Panc1 (cell line): ENCODE results near the gene ANAPC16. TPM values are rescaled to one million over a fixed set of nuclear protein-coding genes. Genes with fewer than 3 reads are reported as not detected.

ENCODE experiments used
- ATAC-seq: fragments of 200-7000 bp; cut with Tn5 transposase; 2 replicates; pipeline ENCODE4 v1.9.1; 2020; ENCODE audit warnings: mild to moderate bottlenecking, moderate library complexity
- BruUV-seq: library from RNA; stranded (reverse); fragments of 400-500 nt; replicated peaks from 2 replicates; lab custom pipeline; 2021; lab: Mats Ljungman, UMichigan
- CTCF ChIA-PET: fragments of 300-600 bp; sonication (Branson Sonifier 250); formaldehyde crosslinking; loops from one replicate; lab custom pipeline; 2022; ENCODE audit warnings: antibody characterized with exemption; lab: Charles Lee
- POLR2A ChIA-PET: fragments of 300-600 bp; sonication (Branson Sonifier 250); formaldehyde crosslinking; loops from one replicate; lab custom pipeline; 2022; ENCODE audit warnings: antibody characterized with exemption; lab: Charles Lee
- DNase-seq: peaks from one replicate; pipeline ENCODE4 v3.0.0-alpha.2; 2010; ENCODE audit warnings: low read depth, low spot score
- H3K27ac ChIP-seq: 2 replicates; pipeline ENCODE4 v1.5.1; 2011; ENCODE audit warnings: mild to moderate bottlenecking, low read length, inconsistent platforms
- H3K27me3 ChIP-seq: fragments of 200-500 bp; sonication (Bioruptor generic); 2 replicates; pipeline ENCODE4 v1.6.0; 2014; ENCODE audit warnings: low read length, inconsistent platforms; ENCODE audit not compliant: control insufficient read depth, insufficient read depth
- H3K36me3 ChIP-seq: fragments of 200-500 bp; sonication (Bioruptor generic); 2 replicates; pipeline ENCODE4 v1.5.1; 2014; ENCODE audit warnings: inconsistent platforms, mild to moderate bottlenecking, low read length, moderate library complexity; ENCODE audit not compliant: control insufficient read depth, insufficient read depth
- H3K4me1 ChIP-seq: 2 replicates; pipeline ENCODE4 v1.5.1; 2011; ENCODE audit warnings: inconsistent platforms, mild to moderate bottlenecking, low read length, moderate library complexity; ENCODE audit not compliant: control insufficient read depth, insufficient read depth
- H3K4me3 ChIP-seq, 2 experiments: 2 replicates each; pipeline ENCODE4 v1.5.1; 2011 to 2012; ENCODE audit warnings: low read depth in 2 of 2, low read length in 2 of 2, mild to moderate bottlenecking in 2 of 2, inconsistent platforms in 1 of 2, moderate library complexity in 1 of 2
- H3K9me3 ChIP-seq: fragments of 200-500 bp; sonication (Bioruptor generic); 2 replicates; pipeline ENCODE4 v1.5.1; 2014; ENCODE audit warnings: low read depth, mild to moderate bottlenecking, inconsistent platforms, low read length, moderate library complexity; ENCODE audit not compliant: control insufficient read depth, insufficient read depth
- CTCF ChIP-seq: fragments of 450-650 bp; IDR thresholded peaks from 2 replicates; pipeline ENCODE4 v1.5.1; 2017; ENCODE audit warnings: mild to moderate bottlenecking
- POLR2AphosphoS5 ChIP-seq: IDR thresholded peaks from 2 replicates; pipeline ENCODE4 v1.6.1; 2012; ENCODE audit warnings: mild to moderate bottlenecking, low read depth, low read length, moderate library complexity
- REST ChIP-seq, 2 experiments: IDR thresholded peaks; 2 replicates each; pipeline ENCODE4 v1.6.1; 2011 to 2012; ENCODE audit warnings: low read depth in 2 of 2, control low read depth in 1 of 2, low read length in 1 of 2, mild to moderate bottlenecking in 1 of 2, moderate library complexity in 1 of 2; ENCODE audit not compliant: insufficient read depth in 1 of 2
- SIN3A ChIP-seq: IDR thresholded peaks from 2 replicates; pipeline ENCODE4 v1.6.1; 2012; ENCODE audit warnings: low read depth, mild to moderate bottlenecking, low read length, moderate library complexity, borderline replicate concordance; ENCODE audit not compliant: insufficient read depth
- TCF7L2 ChIP-seq: IDR thresholded peaks from 2 replicates; pipeline ENCODE4 v1.6.1; 2011; ENCODE audit warnings: mild to moderate bottlenecking, low read depth, low read length, inconsistent platforms
- in situ Hi-C: cut with HindIII; loops from 2 replicates; pipeline ENCODE4 v1.10.0; 2016; ENCODE audit warnings: low sequenced_read_pairs, low pct_unique_long_range_greater_than_20kb
- intact Hi-C: fragments of 100-400 bp; cut with micrococcal nuclease; formaldehyde crosslinking; loops from one replicate; pipeline ENCODE4 v1.10.0; 2022; ENCODE audit not compliant: unreplicated experiment
- total RNA-seq: library from RNA; stranded (reverse); gene quantifications from one replicate; pipeline ENCODE4 v1.2.1, GENCODE V29; 2021; ENCODE audit not compliant: unreplicated experiment

Gene ANAPC16
- total RNA-seq, 1 experiment from 2014 or later, result 110 TPM

GRCh38 chr10:72252972-72253371, 37.2 kb downstream of the ANAPC16 start:
- intact Hi-C loops (no loop called here), in situ Hi-C loops (no loop called here)
- DNase-seq (no peak), ATAC-seq (no peak)
- Histone ChIP-seq H3K9me3 (no peaks in the 10 kb centered on the region), H3K4me1 (peaks cover 38% of the 10 kb centered on the region), H3K27me3 (no peaks in the 10 kb centered on the region), H3K4me3 (no peak overlapping the region), H3K27ac (peak overlapping the region; percentile 92; the same call in 1 of the 2 replicates), H3K36me3 (no peaks in the 10 kb centered on the region)
- no TSS peak for BruUV-seq
- TF ChIP-seq TCF7L2, result no peak
- CTCF ChIA-PET, result interaction anchor here (0.7 to 1.5 kb wide), 2 partner anchors 84 to 196 kb away, joined by 4 to 5 read pairs; no protein-coding TSS in a partner anchor
- POLR2A ChIA-PET, result no interaction called here

- no peaks in the 10 kb centered on the region for H3K27me3 ChIP-seq
- TF ChIP-seq POLR2AphosphoS5, result no peak
- no peak for TF ChIP-seq TCF7L2
- TF ChIP-seq REST (IDR thresholded peaks at IDR 0.05; ENCODE audit: insufficient read depth in 1 of 2, low read depth in 2 of 2, low read length in 1 of 2), result no peak
- no peak for TF ChIP-seq SIN3A
- TF ChIP-seq CTCF, result no peak
- BruUV-seq, result no TSS peak
- no peak overlapping the region for H3K4me3 ChIP-seq
- ChIA-PET POLR2A (interaction anchor here (0.6 kb wide), 1 partner anchor 113 kb away, joined by 7 read pairs; no protein-coding TSS in a partner anchor), CTCF (interaction anchor here (1.5 kb wide), 1 partner anchor 196 kb away, joined by 4 read pairs; no protein-coding TSS in a partner anchor)
- H3K27ac ChIP-seq, result peak overlapping the region; percentile 92
- H3K9me3 ChIP-seq, result no peaks in the 10 kb centered on the region
- DNase-seq (no peak), ATAC-seq (no peak)
- peaks cover 32% of the 10 kb centered on the region for H3K4me1 ChIP-seq
- H3K36me3 ChIP-seq, result no peaks in the 10 kb centered on the region
- in situ Hi-C loops (no loop called here), intact Hi-C loops (no loop called here)
Observed at GRCh38 chr10:72253578-72253977, 37.8 kb downstream of the ANAPC16 start.

- no peak for TF ChIP-seq SIN3A
- peak; percentile 55; the same call in 1 of the 2 replicates for TF ChIP-seq POLR2AphosphoS5
- TF ChIP-seq CTCF, result no peak
- no peak for TF ChIP-seq TCF7L2
- peak in 1 of 2 experiments; percentile 41; a peak in 1 of 4 replicates for TF ChIP-seq REST (IDR thresholded peaks at IDR 0.05; ENCODE audit: insufficient read depth in 1 of 2, low read depth in 2 of 2, low read length in 1 of 2)
- intact Hi-C loops (no loop called here), in situ Hi-C loops (no loop called here)
- BruUV-seq, result no TSS peak
- peaks cover 32% of the 10 kb centered on the region for H3K4me1 ChIP-seq
- no peaks in the 10 kb centered on the region for H3K36me3 ChIP-seq
- H3K27ac ChIP-seq, result peak overlapping the region; percentile 92
- POLR2A ChIA-PET, result interaction anchor here (0.6 to 0.7 kb wide), 2 partner anchors 331 to 1709 kb away, joined by 3 to 6 read pairs; no protein-coding TSS in a partner anchor
- ATAC-seq (peak; percentile 94), DNase-seq (no peak)
- H3K9me3 ChIP-seq, result no peaks in the 10 kb centered on the region
- CTCF ChIA-PET, result interaction anchor here (0.6 to 1.0 kb wide), 3 partner anchors 34 to 314 kb away, joined by 3 to 6 read pairs (median 4); no protein-coding TSS in a partner anchor
- peak overlapping the region in 1 of 2 experiments; percentile 34; a peak in 2 of 4 replicates for H3K4me3 ChIP-seq
- H3K27me3 ChIP-seq, result no peaks in the 10 kb centered on the region
Observed at GRCh38 chr10:72254813-72255568, 39.2 kb downstream of the ANAPC16 start.
